NCI-H2227 treated with DMSO at 0.1 percent for 48 hours (cell line): ENCODE data around the gene TMEM63C.
A peak's percentile ranks its signal among the peaks of the same experiment; 100 is the strongest.

Source experiments
- DNase-seq: peaks from one replicate; lab custom pipeline; 2025; lab: John Stamatoyannopoulos, UW

The TMEM63C gene

DNA sequence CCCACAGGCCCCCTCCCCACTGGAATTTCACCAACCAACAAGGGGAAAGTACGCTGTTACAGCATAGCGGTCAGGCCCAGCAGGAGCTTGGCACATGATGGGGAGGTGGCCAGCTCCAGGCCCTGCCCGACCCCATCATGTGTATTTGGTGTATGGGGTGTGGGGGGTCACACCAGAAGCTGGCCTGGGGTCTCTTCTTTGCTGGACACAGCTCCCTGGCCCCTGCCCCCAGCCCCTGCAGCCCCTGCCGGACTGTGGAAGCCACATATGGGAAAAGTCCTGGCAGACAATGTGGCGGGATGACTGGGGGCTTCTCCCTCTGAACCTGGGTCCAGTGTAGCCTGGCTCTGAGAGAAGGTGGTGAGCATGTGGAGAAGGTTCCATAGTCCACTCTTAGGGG lies 77.0 kb downstream of the TMEM63C start:
- no peak for DNase-seq

GRCh38 chr14:77259025-77259715 lies 77.6 kb downstream of the TMEM63C start:
- DNase-seq = no peak

DNA sequence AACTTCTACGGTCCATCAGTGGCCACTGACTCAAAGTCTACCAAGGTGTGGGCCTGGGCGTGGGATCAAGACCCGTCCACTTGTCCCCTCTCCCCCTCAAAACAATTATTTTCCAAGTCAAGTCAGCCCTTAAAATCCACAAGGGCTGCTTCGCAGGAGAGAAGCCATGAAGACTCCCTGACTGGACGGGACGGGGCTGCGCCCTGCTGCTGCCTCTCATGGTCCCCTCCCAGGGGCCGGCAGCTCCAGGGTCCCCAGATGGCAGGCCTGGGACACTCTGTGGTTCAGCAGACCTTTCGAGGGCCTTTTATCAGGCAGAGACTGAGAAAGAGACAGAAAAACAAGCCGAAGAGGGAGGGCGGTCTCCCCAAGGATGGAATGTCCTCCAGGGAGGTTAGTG lies 78.6 kb downstream of the TMEM63C start:
- no peak for DNase-seq

DNA sequence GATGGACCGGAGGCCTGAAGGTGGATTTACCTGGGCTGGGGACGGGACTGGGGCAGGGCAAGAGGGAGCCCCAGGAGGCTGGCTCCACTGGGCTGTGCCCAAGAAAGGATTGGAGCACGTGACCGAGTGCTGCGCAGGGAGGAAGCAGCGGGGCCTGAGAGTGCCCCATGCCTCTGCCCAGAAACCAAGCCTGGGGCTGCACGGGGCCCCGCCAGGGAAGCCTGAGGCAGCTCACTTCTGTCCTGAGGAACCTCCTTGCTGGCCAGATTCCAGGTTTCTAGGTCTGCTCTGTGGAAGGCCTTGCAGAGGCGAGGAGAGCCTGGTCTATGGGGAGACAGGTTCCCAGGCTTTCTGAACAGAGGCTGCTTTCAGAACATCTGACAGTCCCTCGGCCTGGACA lies 79.0 kb downstream of the TMEM63C start:
- DNase-seq = no peak

GRCh38 chr14:77264466-77265186 lies 83.0 kb downstream of the TMEM63C start:
- no peak for DNase-seq

GRCh38 chr14:77265187-77265515 lies 83.6 kb downstream of the TMEM63C start:
- DNase-seq = no peak

GRCh38 chr14:77265561-77266335 lies 84.2 kb downstream of the TMEM63C start:
- DNase-seq = no peak

DNA sequence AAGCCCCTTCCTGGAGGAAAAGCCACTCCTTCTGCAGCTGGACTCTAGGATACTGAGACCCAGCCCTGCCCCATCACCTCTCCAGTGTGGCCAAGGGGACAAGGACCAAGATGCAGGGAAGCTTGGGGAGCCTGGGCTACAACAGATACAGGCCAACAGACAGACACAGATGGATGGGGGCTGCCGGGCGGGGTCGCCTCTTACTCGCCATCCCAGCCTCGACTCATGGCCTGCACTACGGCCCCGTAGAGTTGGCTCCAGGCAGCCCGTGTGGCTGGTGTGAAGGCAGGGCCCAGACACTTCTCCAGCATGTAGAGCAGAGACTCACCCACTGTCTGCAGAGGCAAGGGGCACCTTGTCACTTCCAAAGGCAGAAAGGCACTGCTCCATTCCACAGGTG lies 84.7 kb downstream of the TMEM63C start:
- DNase-seq = no peak

DNA sequence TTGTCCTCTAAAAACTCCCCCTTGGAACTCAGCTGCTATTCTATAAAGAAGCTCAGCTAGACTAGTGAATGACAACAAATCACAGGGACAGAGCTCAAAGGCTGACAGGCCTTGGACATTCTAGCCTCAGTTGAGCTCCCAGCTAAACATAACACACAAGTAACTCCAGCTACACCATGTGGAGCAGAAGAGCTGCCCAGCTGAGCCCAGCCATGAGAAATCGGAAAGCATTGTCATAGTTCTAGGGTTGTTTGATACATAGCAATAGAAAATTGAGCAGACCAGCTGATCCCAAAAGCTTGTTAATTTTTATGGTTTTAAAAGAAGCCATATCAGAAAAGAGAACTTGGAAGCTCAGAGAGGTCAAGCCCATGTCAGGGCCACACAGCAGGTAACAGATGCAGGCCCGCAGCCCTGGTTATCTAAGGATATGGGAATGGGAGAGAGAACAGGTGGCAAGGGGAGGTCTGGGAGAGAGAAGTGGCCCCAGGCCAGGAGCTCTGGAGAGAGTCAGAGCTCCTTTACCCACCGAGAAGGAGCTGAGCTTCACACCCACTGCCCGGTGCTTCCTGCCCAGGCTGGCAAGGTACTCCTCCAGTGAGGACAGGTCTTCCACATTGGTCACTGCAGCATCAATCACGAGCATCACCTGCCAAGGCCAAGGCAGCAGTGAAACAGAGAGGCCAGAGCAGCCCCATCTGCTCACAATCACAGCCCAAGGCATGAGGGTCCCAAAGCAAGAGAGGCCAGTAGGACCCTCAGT lies 86.5 kb downstream of the TMEM63C start:
- DNase-seq = no peak

GRCh38 chr14:77268989-77269600 lies 87.5 kb downstream of the TMEM63C start:
- DNase-seq = no peak

DNA sequence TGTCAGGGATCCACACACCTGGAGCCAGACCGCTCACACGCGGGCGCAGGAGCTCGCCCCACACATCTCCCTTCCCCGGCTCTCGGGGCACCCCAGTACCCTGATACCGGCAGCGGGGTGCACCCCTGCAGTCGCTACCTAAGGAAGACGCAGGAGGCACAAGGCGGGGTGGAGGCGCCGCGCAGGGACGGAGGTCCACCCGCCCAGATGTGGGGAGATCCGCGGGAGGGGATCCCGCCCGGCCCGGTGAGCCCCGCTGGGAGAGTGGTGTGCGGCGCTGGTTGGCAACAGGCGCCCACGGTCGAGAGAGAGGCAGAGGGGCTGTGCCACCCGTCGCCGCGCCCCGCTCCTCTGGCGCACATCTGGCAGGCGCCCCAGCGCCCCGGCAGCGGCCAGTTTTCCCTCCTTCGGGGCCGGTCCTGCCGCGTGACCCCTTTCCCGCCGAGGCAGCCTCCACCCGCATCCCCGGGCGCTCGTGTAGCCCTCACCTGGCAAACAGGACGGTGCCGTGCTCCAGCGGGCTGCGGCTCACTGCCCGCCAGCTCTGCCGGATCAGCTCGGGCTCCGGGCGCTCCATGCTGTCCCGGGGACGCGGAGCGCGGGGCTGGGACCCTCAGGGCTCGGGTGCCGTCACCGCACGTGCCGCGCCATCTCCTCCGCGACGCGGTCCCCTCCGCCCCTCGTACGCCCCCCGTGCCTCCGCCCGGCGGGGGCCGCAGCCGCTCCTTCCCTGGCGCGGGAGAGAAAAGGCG lies 88.9 kb downstream of the TMEM63C start:
- DNase-seq = no peak

GRCh38 chr14:77271113-77271710 lies 89.6 kb downstream of the TMEM63C start, which contains the start of gene NGB:
NGB (minus strand) TSS chr14:77271206; CDS start chr14:77270937, 269 bp downstream.
- DNase-seq = peak; percentile 4

DNA sequence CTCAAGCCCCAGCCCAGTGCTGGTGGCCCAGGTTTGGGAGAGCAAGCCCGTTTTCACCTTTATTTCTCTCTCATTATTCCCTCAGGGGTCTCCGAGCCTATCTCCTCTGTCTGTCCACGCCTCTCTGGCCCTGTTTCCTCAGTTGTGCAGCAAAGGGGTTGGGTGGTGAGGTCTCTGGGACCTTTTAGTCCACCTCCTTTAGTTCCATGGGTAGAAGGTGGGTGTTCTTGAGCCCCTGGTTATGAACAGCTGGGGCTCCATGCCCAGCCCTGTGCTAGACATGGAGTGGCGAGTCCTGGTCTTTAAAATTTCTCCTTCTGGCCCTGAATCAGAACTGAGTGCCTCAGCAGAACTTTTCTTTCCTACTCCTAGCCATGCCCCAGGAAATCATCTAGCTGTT lies 90.7 kb downstream of the TMEM63C start:
- DNase-seq = no peak

DNA sequence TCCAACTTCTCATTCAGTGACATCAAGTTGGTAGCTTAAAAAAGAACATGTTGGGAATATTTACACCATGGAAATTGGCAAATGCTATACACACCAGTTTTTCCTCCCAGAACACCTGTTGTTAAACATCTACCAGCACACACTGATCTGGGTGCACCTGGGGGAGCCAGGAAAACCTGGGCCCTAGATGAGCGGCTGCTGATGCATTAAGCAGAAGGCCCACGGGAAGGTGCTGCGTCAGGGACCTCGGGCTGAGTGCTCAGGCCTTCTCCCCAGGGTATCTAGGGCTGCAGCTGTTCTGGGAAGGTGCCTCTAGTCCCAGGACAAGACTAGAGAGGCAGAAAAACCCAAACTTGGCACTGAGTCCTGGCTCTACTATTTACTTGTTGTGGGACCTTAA lies 92.2 kb downstream of the TMEM63C start:
- no peak for DNase-seq

- DNase-seq = no peak
Measured at GRCh38 chr14:77275041-77275580, 93.5 kb downstream of the TMEM63C start.

GRCh38 chr14:77275601-77276017 lies 94.0 kb downstream of the TMEM63C start:
- DNase-seq = peak; percentile 23

- no peak for DNase-seq
Measured at GRCh38 chr14:77276295-77276935, 94.8 kb downstream of the TMEM63C start.

DNA sequence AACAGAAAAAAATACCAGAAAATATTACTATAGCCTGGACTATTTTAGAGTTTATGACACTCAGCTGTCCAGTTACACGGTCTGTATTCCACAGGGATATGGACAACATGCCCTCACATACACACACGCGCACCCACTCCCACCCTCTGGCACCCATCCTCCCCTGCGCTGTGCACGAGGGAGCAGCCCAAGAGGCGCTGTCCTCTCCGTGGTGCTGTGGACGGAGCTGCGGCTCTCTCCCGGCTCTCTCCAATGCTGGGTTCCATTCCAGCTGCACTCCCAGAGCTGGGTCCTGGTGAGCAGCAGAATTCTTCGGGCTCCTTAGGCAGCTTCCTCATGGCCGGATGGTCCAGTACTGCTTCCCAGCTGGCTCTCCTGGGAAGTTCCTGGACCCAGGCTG lies 95.4 kb downstream of the TMEM63C start:
- DNase-seq = no peak

DNA sequence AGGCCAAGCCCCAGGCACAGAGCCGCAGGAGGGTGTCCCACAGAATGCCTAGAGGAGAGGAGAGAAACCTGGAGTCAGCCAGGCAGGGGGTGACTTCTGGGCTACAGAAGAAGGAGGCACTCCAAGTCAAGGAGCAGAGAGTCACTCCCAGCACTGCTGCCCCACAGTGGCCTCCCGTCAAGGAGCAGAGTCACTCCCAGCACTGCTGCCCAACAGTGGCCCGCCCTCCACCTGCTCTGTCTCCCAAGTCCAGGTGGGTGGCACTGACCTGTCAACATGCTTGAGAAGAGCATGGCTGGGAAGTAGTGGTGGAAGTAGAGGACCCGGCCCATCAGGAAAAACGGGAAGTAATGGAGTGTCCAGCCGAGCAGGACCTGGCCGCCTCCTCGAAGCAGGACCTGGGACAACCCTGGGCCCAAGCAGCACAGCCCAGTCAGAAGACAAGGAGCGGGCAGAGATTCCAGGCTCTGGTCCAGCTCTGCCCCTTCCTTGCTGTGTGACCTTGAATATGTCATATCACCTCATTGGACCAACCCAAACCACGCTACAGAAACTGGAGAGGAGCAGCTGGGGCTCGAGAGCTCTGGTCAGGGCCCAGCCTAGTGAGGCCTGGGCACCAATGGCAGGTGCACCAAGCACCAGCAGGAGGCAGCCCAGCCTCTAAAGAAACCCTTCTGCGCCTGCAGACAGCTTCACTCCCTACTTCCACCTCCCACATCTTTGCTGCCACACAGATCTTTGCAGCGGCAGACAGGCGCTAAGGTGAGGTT lies 97.0 kb downstream of the TMEM63C start:
- DNase-seq = no peak
